GM19455 (cell line): Measurements from ENCODE around the gene ENO1.

ENCODE experiments used
- ATAC-seq: cut with Tn5 transposase; IDR thresholded peaks from one replicate; pipeline ENCODE4 v1.9.1; 2021; ENCODE audit not compliant: unreplicated experiment

ENO1 gene

GRCh38 chr1:8871965-8872399, 6.5 kb downstream of the ENO1 start:
- ATAC-seq, result no peak

GRCh38 chr1:8871539-8871935, 6.9 kb downstream of the ENO1 start:
- ATAC-seq, result no peak

- no peak for ATAC-seq
Observed at GRCh38 chr1:8870616-8871538, 7.6 kb downstream of the ENO1 start.

- no peak for ATAC-seq
Observed at GRCh38 chr1:8870103-8870502, 8.4 kb downstream of the ENO1 start.

DNA sequence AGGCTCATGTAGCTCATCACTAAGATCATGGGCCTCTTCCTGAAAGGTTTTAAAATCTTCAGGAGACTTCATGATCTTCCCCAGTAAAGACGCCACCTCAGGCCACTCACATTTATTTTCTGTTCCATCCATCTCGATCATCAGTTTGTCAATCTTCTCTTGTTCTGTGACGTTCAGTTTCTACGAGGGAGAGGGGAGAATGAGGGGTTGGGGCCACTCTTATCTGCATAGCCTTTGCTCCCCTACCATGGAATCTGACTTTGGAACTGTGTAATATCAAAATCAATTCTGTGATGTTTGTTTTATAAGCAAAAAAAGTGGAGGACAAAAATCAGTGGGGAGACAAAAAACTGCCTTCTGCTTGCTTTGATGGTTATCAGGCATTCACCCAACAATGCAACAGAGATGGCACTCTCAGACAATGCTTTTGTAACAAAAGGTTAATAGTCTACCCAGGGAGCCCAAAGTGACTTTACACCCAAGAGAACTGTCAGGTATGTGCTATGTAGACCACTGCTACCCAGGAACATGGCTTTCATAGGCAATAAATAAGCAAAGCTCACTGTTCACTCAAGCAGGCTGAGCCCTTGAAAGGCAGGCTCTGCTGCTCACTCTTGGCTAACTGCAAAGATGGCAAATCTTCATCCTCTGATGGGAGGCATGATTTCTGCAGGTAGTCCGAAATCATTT, 10.5 kb downstream of the ENO1 start:
- no peak for ATAC-seq

DNA sequence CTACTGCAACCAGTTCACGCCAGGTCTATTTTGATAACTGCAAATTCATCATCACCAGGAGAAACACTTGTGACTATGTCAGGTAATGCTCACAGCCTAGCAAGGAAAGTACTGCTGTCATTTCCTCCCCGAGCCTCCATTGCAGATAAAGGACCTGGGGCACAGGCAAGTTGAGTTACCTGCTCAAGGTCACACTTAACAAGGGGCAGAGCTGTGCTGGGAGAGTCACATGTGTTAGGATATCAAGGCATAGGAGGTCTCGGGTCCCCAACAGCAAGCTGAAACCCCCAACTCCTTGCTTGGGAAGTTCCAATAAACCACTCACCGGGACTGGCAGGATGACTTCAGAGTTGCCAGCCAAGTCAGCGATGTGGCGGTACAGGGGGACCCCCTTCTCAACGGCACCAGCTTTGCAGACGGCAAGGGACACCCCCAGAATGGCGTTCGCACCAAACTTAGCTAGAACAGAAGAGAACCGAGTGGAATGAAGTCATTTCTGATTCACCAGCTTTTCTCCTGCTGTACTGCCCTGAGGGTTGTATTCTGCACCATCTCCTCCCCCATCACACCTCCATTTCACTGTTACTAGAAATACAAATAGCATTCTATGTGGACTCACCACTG, 11.6 kb downstream of the ENO1 start:
- no peak for ATAC-seq

GRCh38 chr1:8866173-8866791, 12.2 kb downstream of the ENO1 start:
- no peak for ATAC-seq

- ATAC-seq, result no peak
Observed at GRCh38 chr1:8864713-8865344, 13.7 kb downstream of the ENO1 start.

DNA sequence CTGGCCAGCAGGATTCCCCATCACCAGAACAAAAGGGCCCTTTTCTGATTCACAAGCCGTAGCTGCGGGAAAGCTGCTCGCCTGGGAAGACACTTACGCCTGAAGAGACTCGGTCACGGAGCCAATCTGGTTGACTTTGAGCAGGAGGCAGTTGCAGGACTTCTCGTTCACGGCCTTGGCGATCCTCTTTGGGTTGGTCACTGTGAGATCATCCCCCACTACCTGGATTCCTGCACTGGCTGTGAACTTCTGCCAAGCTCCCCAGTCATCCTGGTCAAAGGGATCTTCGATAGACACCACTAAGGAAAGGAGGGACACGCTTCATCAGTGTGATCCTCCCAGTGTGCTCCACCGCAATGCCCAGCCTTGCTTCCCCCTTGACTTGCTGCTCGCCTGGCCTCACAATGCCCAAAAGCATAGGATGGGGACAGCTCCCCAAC, 14.7 kb downstream of the ENO1 start:
- ATAC-seq, result no peak

- no peak for ATAC-seq
Observed at GRCh38 chr1:8863138-8863537, 15.3 kb downstream of the ENO1 start.

- ATAC-seq, result no peak
Observed at GRCh38 chr1:8862528-8862927, 16.0 kb downstream of the ENO1 start.

DNA sequence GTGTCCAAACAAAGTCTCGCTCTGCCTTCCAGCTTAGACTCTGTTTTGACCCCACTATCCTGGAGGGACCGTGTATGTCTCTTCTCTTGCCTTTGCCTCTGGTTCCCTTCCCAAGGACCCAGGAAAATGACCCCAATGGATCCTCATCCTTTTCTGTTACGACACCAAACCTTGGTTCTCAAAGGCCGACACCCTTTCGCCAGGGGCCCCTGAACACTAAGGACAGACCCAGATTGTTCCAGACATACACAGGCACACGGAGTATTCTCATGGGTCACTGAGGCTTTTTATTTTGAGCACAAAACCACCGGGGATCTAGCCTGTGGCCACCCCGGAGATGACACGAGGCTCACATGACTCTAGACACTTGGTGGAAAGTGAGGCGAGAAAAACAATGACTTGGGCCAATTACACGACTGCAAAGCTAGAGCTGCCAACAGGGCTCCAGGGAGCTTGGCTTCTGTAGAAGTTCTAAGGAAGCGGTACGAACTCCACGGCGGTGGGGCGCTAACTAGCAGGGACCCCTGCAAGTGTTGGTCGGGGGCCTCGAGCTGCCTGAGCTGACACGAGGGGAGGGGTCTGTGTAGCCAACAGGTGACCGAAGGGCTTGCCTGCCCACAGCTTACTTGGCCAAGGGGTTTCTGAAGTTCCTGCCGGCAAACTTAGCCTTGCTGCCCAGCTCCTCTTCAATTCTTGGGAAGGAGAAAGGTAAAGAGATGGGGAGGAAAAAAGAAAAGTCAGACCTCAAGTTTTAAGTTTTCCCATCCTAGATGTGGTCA, 17.6 kb downstream of the ENO1 start:
- ATAC-seq, result no peak

DNA sequence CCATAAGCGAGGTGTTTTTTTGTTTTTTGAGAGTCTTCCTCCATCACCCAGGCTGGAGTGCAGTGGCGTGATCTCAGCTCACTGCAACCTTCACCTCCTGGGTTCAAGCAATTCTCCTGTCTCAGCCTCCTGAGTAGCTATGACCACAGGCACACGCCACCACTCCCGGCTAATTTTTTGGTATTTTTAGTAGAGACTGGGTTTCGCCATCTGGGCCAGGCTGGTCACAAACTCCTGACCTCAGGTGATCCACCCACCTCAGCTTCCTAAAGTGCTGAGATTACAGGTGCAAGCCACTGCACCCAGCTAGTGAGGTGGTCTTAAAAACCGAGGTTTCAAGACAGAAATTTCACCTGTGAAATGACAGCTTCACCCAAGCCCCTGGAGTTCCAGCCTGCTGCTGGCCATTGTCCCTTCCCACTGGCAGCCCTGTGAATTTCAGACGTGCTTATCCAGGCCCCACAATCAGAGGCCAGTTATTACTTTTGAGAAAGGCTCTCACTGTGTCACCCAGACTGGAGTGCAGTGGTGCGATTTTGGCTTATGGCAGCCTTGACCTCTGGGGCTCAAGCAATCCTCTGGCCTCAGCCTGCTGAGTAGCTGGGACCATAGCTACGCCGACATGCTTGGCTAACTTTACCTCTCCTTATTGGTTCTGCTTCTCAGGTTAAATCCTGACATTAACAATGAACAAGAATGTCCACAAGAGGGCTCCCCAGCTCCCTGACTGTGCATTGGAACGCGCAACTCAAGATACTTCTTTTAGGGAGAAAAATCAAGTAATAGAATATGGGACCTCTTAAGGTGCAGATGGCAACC, 19.4 kb downstream of the ENO1 start:
- ATAC-seq, result no peak

- no peak for ATAC-seq
Observed at GRCh38 chr1:8858112-8858668, 20.3 kb downstream of the ENO1 start.

GRCh38 chr1:8856689-8857412, 21.6 kb downstream of the ENO1 start:
- no peak for ATAC-seq

DNA sequence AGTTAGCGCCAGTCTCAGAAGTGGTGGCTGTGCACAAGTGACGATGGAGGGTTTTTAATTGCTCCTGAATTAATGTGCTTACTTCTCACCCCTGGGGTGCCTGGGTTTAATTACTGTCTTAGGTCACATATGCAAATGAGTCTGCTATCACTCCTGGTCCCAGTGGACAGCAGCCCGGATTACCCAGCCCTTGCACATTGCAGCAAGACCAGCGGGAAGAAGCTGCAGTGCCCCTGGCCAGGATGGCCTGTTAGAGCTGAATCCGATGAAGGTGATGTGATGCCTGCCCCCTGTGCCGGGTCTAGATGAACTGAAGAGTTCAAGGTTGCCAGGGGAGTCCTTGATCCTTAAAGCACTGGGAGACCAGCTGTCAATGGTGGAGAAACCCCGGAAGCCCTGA, 24.2 kb downstream of the ENO1 start:
- ATAC-seq, result no peak

GRCh38 chr1:8851060-8851459, 27.4 kb downstream of the ENO1 start:
- no peak for ATAC-seq

DNA sequence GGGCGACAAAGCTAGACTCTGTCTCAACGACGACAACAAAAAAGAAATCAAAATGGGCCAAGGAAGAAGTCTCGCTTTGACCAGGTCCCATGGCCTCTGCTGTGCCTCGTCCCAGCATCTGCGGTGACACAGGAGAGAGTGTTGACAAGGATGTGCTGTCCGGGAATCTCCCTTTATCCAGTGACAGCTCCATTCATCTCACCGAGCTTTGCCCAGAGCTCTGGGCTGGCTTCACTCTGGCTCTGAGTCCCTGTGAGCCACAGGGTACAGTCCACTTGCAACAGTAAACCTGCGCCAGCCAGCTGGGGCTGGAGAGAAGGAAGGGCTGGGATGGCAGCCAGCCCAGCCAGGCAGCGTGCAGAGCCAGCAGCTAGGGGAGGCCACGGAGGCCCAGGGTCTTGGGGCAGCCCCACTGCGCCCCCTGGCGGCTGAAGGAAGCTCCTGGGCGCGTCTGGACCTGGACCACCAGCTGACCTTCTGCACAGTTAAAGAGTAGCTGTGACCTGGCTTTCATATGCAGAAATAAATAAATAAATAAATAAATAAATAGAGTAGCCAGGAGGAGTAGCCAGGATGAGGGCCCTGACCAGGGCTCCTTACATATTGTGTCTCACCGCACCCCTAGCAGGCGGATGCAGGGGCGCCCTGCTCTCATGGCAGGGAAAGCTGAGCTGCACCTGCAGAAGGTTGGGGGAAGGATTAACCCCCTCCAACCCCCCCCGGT, 29.7 kb downstream of the ENO1 start:
- no peak for ATAC-seq
